ENCODE measurements around the gene SKOR2. TPM values are rescaled to one million over a fixed set of nuclear protein-coding genes. Genes with fewer than 3 reads are reported as not detected.

Gene SKOR2
- total RNA-seq, 1 donor from 2014 or later, result not detected

Small RNAs within 50 kb of the gene (small RNA-seq; reads per million reads assigned to genes)
- gene RNU6-1131P, result not detected

Other genes with a start within 250 kb of the SKOR2 start
- gene ELOA2, start 216.0 kb downstream of the SKOR2 start, total RNA-seq, result not detected
- 30.3 TPM for gene HDHD2, start 101.2 kb downstream of the SKOR2 start, total RNA-seq
- gene IER3IP1, start 75.3 kb downstream of the SKOR2 start, total RNA-seq, result 22.1 TPM

Data from occipital lobe (tissue), 2 donors.